IPS DF 19.7 (cell line): ENCODE measurements around the gene VAV2.

Experiments used
- DNase-seq: peaks from one replicate; pipeline ENCODE4 v3.0.0-alpha.2; 2013; ENCODE audit warnings: low read depth, low spot score

Gene VAV2

DNA sequence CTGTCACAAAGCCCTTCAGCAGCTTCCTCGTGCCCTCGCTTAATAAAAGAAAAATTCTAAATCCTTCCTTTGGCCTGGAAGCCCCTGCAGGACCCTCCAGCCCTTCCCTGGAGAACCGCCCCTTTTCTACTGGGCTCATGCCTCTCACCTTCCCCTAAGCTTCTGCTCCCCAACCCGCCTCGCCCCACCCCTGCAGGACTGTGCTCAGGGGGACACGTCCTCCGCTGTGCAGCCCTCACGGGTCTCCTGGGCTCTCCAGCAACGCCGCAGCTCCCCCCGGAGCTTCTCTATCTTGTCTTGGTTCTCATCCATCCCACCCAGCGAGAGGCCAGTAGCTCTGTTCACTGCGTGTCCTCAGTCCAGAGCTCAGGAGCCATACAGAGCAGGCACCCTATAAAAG is 188.4 kb downstream of the VAV2 start:
- DNase-seq = no peak

GRCh38 chr9:133803028-133803585 is 189.0 kb downstream of the VAV2 start:
- no peak for DNase-seq

GRCh38 chr9:133801739-133802138 is 190.4 kb downstream of the VAV2 start:
- no peak for DNase-seq

DNA sequence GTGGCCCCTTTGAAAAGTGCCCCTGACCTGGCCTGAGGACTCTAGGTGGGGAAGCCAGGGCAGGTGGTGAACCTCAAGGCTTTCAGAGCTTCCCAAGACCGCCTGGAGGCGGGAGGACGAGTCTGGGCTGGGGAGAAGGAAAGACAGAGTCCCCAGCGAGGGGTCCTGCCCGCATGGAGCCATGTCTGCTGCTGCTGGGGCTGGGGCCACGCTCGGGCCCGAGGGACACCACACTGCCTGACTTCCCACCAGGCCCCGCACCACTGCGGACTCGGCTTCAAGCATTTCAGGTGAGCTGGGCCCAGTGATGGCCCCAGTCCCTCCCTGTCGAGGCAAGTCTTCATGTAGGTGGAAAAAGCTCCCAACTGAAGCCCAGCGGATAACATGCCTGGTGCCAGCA is 191.9 kb downstream of the VAV2 start:
- no peak for DNase-seq

DNA sequence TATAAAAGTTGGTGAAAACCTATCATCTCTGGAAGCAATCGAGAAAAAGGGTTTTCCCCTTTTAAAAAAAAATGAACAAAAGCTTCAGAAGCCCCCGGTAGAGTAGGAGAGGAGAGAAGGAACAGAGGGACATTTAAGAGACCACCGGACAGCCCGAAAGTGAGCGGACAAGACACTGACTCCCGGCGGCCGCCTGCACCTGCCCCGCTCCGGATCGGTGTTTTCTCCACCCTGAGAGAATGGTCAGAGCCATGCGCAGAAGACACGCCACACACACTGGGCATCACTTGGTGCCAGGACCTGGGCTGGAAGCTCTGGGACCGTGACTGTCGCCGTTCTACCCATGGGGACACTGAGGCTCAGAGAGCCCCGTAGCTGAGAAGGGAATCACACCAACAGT is 192.4 kb downstream of the VAV2 start:
- DNase-seq = no peak

DNA sequence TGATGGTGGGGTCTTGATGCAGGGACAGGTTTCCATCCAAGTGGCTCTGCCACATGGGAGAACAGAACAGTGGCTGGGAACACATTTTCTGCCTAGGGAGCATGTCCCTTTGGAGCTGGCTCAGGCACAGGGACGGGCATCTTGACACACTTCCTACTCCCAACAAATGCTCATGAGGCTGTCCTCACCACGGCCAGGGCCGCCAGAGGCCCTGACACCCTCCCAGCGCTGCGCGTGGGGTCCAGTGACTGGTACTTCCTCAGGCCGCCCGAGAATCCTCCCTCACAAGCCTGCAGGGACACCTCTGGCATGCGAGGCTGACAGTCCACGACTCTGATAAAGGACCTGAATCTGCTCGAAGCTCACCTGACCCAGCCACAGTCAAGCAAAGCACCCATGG is 193.0 kb downstream of the VAV2 start:
- no peak for DNase-seq

GRCh38 chr9:133798160-133798559 is 194.0 kb downstream of the VAV2 start:
- DNase-seq = no peak

GRCh38 chr9:133797406-133798105 is 194.6 kb downstream of the VAV2 start:
- DNase-seq = no peak

DNA sequence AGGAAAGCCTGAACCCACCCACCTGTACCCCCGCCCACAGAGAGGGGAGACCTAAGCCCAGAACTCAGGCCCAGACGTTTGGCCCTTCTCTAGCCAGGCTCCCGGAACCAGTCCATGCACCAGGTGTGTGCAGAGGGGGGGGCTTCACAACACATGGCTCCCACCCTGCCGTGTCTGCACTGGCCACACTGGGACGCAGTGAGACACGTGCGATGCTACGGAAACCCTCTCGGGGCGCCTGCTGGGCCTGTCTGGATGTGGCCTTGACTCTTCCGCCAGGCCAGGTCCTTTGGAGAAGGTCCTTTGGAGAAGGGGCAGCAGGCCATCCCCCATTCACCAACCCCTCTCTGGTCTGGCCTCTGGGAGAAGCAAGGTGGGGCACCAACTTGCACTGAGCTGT is 195.6 kb downstream of the VAV2 start:
- DNase-seq = no peak

DNA sequence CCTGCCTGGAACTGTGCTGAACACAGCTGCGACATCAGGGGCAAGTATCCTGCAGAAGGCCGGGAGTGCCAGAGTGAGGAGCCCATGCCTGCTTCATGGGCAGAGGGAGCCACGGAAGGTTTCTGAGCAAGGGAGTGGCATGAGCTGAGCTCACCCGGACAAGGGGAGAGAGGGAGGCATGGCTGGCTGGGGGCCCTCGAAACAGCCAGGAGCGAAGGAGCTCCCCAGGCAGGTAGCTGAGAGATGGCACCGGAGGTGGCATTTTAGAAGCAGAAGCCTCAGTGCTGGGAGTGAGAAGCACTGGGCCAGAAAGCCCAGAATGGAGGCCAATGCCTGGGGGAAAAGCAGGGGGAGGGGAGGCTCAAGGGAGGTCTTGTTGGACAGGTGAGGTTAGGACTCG is 197.1 kb downstream of the VAV2 start:
- no peak for DNase-seq

DNA sequence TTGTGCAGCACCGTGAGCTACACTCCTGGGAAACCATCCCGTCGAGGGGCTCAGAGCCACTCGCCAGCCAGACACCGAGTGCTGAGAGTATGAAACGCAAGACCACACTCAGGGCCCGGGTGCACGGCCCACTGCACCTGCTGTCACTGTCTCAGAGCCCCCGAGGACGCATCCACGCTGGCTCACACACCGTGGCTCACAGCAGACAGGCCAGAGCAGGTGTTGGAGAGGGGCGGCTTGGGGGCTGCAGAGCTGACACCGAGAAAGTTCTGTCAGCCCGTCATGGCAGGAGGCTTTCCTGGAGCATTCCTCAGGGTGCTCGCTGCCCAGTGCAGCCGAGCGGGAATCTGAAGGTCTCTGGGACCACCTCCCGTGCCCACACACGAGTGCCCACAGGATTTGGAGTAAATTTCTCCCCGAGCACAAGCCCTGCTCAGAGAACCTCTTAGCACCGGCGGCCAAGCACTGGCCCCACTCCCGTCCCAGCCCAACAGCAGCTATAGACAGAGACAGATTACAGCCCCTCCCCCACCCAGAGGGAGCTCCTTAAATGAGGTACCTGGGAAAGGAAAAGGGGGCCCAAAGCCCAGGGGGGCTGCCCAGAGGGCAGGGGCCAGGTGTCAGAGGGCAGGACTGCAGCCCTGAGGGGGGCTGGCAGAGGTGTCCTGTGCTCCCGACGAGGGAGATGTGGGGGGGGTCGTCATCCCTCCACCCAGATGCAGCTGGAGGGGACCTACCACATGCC is 197.9 kb downstream of the VAV2 start:
- DNase-seq = no peak

- DNase-seq = no peak
Measured at GRCh38 chr9:133793471-133793870, 198.7 kb downstream of the VAV2 start.

GRCh38 chr9:133792721-133793470 is 199.2 kb downstream of the VAV2 start:
- DNase-seq = peak; percentile 2

DNA sequence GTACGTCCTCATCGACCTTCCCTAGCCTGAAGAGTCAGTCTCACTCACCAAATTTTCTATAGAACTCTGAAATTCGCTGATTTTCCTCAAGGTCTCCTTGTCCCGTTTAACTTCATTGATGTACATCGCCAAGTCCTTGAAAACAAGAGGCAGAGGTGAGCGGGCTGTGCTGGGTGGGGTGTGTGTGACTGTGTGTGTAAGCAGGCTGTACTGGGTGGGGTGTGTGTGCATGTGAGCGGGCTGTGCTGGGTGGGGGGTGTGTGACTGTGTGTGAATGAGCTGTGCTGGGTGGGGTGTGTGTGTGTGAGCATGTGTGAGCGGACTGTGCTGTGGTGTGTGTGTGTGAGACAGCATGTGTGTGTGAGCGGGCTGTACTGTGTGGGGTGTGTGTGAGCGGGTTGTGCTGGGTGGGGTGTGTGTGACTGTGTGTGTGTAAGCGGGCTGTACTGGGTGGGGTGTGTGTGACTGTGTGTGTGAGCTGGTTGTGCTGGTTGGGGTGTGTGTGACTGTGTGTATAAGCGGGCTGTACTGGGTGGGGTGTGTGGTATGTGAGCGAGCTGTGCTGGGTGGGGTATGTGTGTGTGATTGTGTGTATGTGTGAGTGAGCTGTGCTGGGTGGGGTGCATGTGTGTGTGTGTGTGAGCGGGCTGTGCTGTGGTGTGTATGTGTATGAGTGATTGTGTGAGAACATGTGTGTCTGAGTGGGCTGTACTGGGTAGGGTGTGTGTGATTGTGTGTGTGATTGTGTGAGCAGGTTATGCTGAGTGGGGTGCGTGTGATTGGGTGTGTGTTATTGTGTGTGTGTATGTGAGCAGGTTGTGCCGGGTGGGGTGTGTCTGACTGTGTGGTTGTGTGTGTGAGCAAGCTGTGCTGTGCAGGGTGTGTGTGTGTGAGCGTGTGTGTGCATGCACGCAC is 200.1 kb downstream of the VAV2 start:
- DNase-seq = no peak

GRCh38 chr9:133791069-133791468 is 201.1 kb downstream of the VAV2 start:
- no peak for DNase-seq

GRCh38 chr9:133789778-133790177 is 202.3 kb downstream of the VAV2 start:
- DNase-seq = no peak

DNA sequence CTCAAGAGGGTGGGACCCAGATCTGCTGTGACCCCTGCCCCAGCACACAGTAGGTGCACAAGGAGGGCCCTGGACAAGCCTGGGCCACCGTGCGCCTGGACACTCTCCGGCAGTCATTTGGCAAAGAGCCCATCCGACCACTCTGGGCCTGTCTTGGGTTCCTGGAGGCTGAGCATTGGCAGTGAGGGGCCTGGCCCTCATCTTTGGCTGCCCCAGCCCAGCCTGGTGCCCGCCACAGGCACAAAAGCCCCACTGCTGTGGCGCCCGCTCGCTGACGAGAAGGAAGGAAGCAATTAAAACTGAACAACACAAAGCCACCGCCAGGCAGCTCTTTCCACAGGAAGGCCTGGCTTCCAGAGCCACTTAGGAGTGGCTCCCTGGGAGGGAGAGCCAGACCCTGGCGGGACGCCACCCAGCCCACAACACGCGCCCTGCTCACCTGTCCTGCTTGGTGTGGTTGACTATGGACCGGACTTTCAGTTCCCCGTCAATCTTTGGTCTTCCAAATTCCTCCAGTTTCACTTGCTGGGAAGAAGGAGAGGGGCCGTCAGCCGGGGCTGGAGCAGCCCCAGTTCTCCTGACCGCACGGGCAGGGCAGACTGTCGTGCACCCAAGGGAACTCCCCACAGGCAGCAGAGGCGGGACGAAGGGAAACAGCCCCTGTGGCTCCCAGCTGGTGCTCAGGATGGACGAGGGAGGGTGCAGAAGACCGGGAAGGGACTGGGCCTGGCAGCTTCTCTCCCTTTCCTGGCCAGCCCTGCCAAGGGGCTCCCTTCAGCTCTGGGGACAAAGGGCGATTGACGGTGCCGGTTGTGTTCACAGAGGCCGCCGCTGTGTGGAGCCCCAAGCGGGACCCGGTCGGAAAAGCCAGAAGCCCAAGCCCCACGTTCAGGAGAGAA is 203.1 kb downstream of the VAV2 start:
- no peak for DNase-seq

DNA sequence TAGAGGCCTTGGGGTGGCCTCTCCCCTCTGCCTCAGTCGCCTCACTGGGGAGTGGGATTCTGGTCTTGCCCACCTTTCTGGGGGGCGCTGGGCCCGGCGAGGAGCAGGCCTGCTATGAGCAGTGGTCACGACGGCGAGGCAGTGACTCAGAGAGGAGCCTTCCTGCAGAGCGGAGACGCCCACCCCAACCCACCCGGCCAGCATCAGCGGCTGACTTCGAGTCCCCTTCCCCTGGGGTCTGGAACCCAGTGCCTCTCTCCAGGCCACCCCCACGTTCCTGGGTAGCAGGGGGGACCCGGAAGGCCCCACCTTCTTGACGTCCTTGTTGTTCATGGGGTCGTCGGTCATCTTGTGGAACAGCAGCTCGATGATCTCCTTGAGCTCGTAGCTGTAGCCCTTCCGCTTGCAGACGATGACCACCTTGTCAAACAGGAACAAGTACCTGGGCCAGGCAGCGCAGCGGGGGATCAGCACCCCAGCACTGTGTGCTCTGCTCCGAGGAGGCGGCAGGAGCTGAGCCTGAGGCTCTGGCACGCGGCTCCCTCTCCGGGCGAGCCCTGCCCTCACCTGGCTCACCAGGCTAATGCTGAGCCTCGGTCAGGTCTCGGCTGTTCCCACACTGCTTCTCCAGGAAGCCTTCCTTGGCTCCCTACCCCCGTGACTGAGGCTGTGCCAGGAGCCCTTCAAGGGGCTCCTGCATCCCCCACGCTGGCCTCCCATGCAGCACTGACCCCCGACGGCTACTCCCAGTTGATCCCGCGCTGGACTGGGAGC is 203.9 kb downstream of the VAV2 start:
- DNase-seq = no peak

GRCh38 chr9:133787754-133788025 is 204.4 kb downstream of the VAV2 start:
- peak; percentile 2 for DNase-seq
